BLaER1 treated with 17β-estradiol and CSF1 and Interleukin-3, amounts not matched to agents 10 nM and 100 nM (cell line): ENCODE measurements around the gene MMD.

Experiments
- H3K27ac ChIP-seq, 11 experiments: shearing (Covaris generic); formaldehyde crosslinking; 2 replicates each; pipeline ENCODE4 v1.8.1; 2022
- H3K27me3 ChIP-seq, 11 experiments: shearing (Covaris generic); formaldehyde crosslinking; 2 replicates each; pipeline ENCODE4 v1.8.1; 2022
- H3K36me3 ChIP-seq, 11 experiments: shearing (Covaris generic); formaldehyde crosslinking; 2 replicates each; pipeline ENCODE4 v1.8.1; 2022
- H3K4me1 ChIP-seq, 10 experiments: shearing (Covaris generic); formaldehyde crosslinking; 2 replicates each; pipeline ENCODE4 v1.8.1; 2022
- H3K4me2 ChIP-seq, 11 experiments: shearing (Covaris generic); formaldehyde crosslinking; 2 replicates each; pipeline ENCODE4 v1.8.1; 2022
- H3K4me3 ChIP-seq, 10 experiments: shearing (Covaris generic); formaldehyde crosslinking; 2 replicates each; pipeline ENCODE4 v1.8.1; 2022
- H3K9ac ChIP-seq, 11 experiments: shearing (Covaris generic); formaldehyde crosslinking; 2 replicates each; pipeline ENCODE4 v1.8.1; 2022
- H3K9me3 ChIP-seq, 11 experiments: shearing (Covaris generic); formaldehyde crosslinking; replicated peaks in 1 of 11; 2 replicates each; pipeline ENCODE4 v1.8.1; 2022
- H4K20me1 ChIP-seq, 11 experiments: shearing (Covaris generic); formaldehyde crosslinking; 2 replicates each; pipeline ENCODE4 v1.8.1; 2022
- Cebpa-rat ChIP-seq, 11 experiments: shearing (Covaris generic); IDR thresholded peaks; 2 replicates each; pipeline ENCODE4 v1.8.1; 2022

MMD gene

GRCh38 chr17:55343900-55344513, 77.6 kb downstream of the MMD start:
- Histone ChIP-seq H3K4me2 (no peak overlapping the region), H3K27ac (no peak overlapping the region), H3K4me3 (no peak overlapping the region), H3K9ac (no peak overlapping the region), H3K4me1 (0 out of 20 replicates have a peak, but pooled peaks cover 0 to under 1% (median 0%) of the 10 kb centered on the region in 10 experiments), H3K9me3 (peaks cover 0 to 5% (median 0%) of the 10 kb centered on the region in 11 experiments; a peak in 4 of 22 replicates), H3K27me3 (no peaks in the 10 kb centered on the region), H4K20me1 (no peaks in the 10 kb centered on the region), H3K36me3 (no peaks in the 10 kb centered on the region)
- no peak for TF ChIP-seq Cebpa-rat (IDR thresholded peaks at IDR 0.05)

- H4K20me1 ChIP-seq, result no peaks in the 10 kb centered on the region
- TF ChIP-seq Cebpa-rat (IDR thresholded peaks at IDR 0.05), result no peak
- no peak overlapping the region for H3K4me2 ChIP-seq
- H3K27me3 ChIP-seq, result no peaks in the 10 kb centered on the region
- H3K4me1 ChIP-seq, result no peaks in the 10 kb centered on the region
- H3K36me3 ChIP-seq, result no peaks in the 10 kb centered on the region
- no peak overlapping the region for H3K27ac ChIP-seq
- peaks cover 5 to 12% (median 7%) of the 10 kb centered on the region in 11 experiments; a peak in 21 of 22 replicates for H3K9me3 ChIP-seq
- H3K9ac ChIP-seq, result no peak overlapping the region
- no peak overlapping the region for H3K4me3 ChIP-seq
These were observed 78.6 kb downstream of the MMD start for GRCh38 chr17:55342800-55343585.
